Fibroblast of skin of right quadriceps (primary cell): ENCODE measurements around the gene NSUN4.

Experiments used
- DNase-seq: peaks from one replicate; pipeline ENCODE4 v3.0.0-alpha.2; 2013

The NSUN4 gene

GRCh38 chr1:46408356-46409062 lies 67.9 kb downstream of the NSUN4 start:
- DNase-seq = no peak

GRCh38 chr1:46409063-46409372 lies 68.4 kb downstream of the NSUN4 start:
- DNase-seq = no peak

GRCh38 chr1:46410156-46411009 lies 69.8 kb downstream of the NSUN4 start:
- no peak for DNase-seq

GRCh38 chr1:46411010-46411405 lies 70.4 kb downstream of the NSUN4 start:
- no peak for DNase-seq
